Right ventricle myocardium inferior (tissue), 1 donor: Measurements from ENCODE around the gene RNU1-3. TPM values are rescaled to one million over a fixed set of nuclear protein-coding genes. Genes with fewer than 3 reads are reported as not detected.
A peak's percentile ranks its signal among the peaks of the same experiment; 100 is the strongest.
"Not testable (repeated sequence)": the region's sequence is repeated elsewhere in the genome, so short reads cannot be mapped to it uniquely, and the experiment has no call there.

Experiments
- ATAC-seq: fragments of 200-7000 bp; cut with Tn5 transposase; one replicate; pipeline ENCODE4 v1.9.1; 2020; ENCODE audit warnings: mild to moderate bottlenecking, moderate library complexity
- DNase-seq: peaks from one replicate; pipeline ENCODE4 v3.0.0; 2021; ENCODE audit errors: missing footprints
- intact Hi-C: fragments of 100-400 bp; cut with DNase I; formaldehyde crosslinking; loops from one replicate; pipeline ENCODE4 v1.11.0; 2022
- total RNA-seq: library from RNA; stranded (reverse); fragmentation: NEBNext Ultra II Directional; extraction: Animal tissue kit (Norgen Biotek cat#: 25700); gene quantifications from one replicate; pipeline ENCODE4 v1.2.1, GENCODE V29; 2021
- donor health status: DM: no; HTN: yes; CAD: no; lungs with severe emphysema.

Gene RNU1-3
- total RNA-seq, 1 donor from 2014 or later = 4,572 TPM

- peak; percentile 68 for DNase-seq
- no peak for ATAC-seq
- intact Hi-C loops = no loop called here
Measured at GRCh38 chr1:16630661-16631247, 36.0 kb downstream of the RNU1-3 start.

GRCh38 chr1:16629916-16630530 is 36.7 kb downstream of the RNU1-3 start:
- DNase-seq = peak; percentile 67
- ATAC-seq, intact Hi-C loops: not testable (repeated sequence)

- peak; percentile 71 for DNase-seq
- ATAC-seq = no peak
Measured at GRCh38 chr1:16628361-16629111, 38.2 kb downstream of the RNU1-3 start.

GRCh38 chr1:16626409-16626983 is 40.3 kb downstream of the RNU1-3 start:
- intact Hi-C loops, ATAC-seq, DNase-seq: not testable (repeated sequence)

More at GRCh38 chr1:16628361-16629111, 38.2 kb downstream of the RNU1-3 start:
- intact Hi-C loops = no loop called here

GRCh38 chr1:16625497-16626408 is 41.0 kb downstream of the RNU1-3 start:
- intact Hi-C loops = no loop called here
- peak; percentile 66 for DNase-seq
- ATAC-seq = peak; percentile 7

- intact Hi-C loops, ATAC-seq: not testable (repeated sequence)
- peak; percentile 70 for DNase-seq
Measured at GRCh38 chr1:16623812-16624719, 42.7 kb downstream of the RNU1-3 start.

- ATAC-seq = not testable (repeated sequence)
Measured at GRCh38 chr1:16623337-16623736, 43.4 kb downstream of the RNU1-3 start.

GRCh38 chr1:16621681-16622315 is 45.0 kb downstream of the RNU1-3 start:
- DNase-seq, ATAC-seq, intact Hi-C loops: not testable (repeated sequence)

More at GRCh38 chr1:16623337-16623736, 43.4 kb downstream of the RNU1-3 start:
- intact Hi-C loops, DNase-seq: not testable (repeated sequence)

- no peak for ATAC-seq
- intact Hi-C loops = no loop called here
- no peak for DNase-seq
Measured at GRCh38 chr1:16621300-16621658, 45.5 kb downstream of the RNU1-3 start.

GRCh38 chr1:16619803-16620501 is 46.8 kb downstream of the RNU1-3 start:
- intact Hi-C loops, DNase-seq, ATAC-seq: not testable (repeated sequence)

- ATAC-seq (no peak), DNase-seq (peak; percentile 64)
- intact Hi-C loops = no loop called here
Measured at GRCh38 chr1:16618719-16619118, 48.0 kb downstream of the RNU1-3 start.

GRCh38 chr1:16617778-16618580 is 48.8 kb downstream of the RNU1-3 start:
- intact Hi-C loops = no loop called here
- DNase-seq (no peak), ATAC-seq (no peak)

- intact Hi-C loops = no loop called here
- no peak for DNase-seq
- ATAC-seq = no peak
Measured at GRCh38 chr1:16617114-16617631, 49.6 kb downstream of the RNU1-3 start.
